Endothelial cell of umbilical vein (primary cell): Measurements from ENCODE around the gene CNTNAP4. TPM values are rescaled to one million over a fixed set of nuclear protein-coding genes. Genes with fewer than 3 reads are reported as not detected.

Experiments used
- BruUV-seq: library from RNA; stranded (reverse); fragments of 400-500 nt; replicated peaks from 2 replicates; lab custom pipeline; 2021; lab: Mats Ljungman, UMichigan
- CTCF ChIA-PET: fragments of 300-600, 350-600 bp; sonication (Branson Sonifier 250); formaldehyde crosslinking; loops from one replicate; lab custom pipeline; 2021; ENCODE audit warnings: antibody characterized with exemption, inconsistent platforms; lab: Charles Lee
- POLR2A ChIA-PET: fragments of 300-600, 350-600 bp; sonication (Branson Sonifier 250); formaldehyde crosslinking; loops from one replicate; lab custom pipeline; 2021; ENCODE audit warnings: antibody characterized with exemption, inconsistent platforms; lab: Charles Lee
- DNase-seq: peaks from one replicate; pipeline ENCODE4 v3.0.0-alpha.2; 2011; ENCODE audit warnings: low read depth, low spot score
- FAIRE-seq: peaks from 2 replicates; lab custom pipeline; 2011; peaks lifted over from hg19 to GRCh38; lab: Jason Lieb, UNC
- H2AFZ ChIP-seq: 2 replicates; pipeline ENCODE4 v1.6.0; 2012; ENCODE audit warnings: low read depth, low read length, control low read depth, inconsistent platforms
- H3K27ac ChIP-seq: 2 replicates; pipeline ENCODE4 v1.5.1; 2011; ENCODE audit warnings: low read depth, mild to moderate bottlenecking, control low read depth, low read length, moderate library complexity; ENCODE audit not compliant: insufficient read depth
- H3K27me3 ChIP-seq, 2 experiments: 2 replicates each; pipeline versions ENCODE4 v1.6.0 to v1.6.1; 2011; ENCODE audit warnings: low read length in 2 of 2, mixed read lengths in 1 of 2; ENCODE audit not compliant: control insufficient read depth in 2 of 2, insufficient read depth in 2 of 2
- H3K36me3 ChIP-seq, 2 experiments: 2 replicates in 1 of 2; 3 replicates in 1 of 2; pipeline ENCODE4 v1.5.1; 2011; ENCODE audit warnings: low read length in 2 of 2, mild to moderate bottlenecking in 1 of 2, moderate library complexity in 1 of 2; ENCODE audit not compliant: control insufficient read depth in 2 of 2, insufficient read depth in 2 of 2; ENCODE audit errors: extremely low read depth in 1 of 2
- H3K4me1 ChIP-seq: 3 replicates; pipeline ENCODE4 v1.5.1; 2011; ENCODE audit warnings: mild to moderate bottlenecking, low read length; ENCODE audit not compliant: control insufficient read depth, insufficient read depth; ENCODE audit errors: extremely low read depth
- H3K4me2 ChIP-seq: 2 replicates; pipeline ENCODE4 v1.6.1; 2011; ENCODE audit warnings: low read length, control low read depth, mixed read lengths; ENCODE audit not compliant: insufficient read depth
- H3K4me3 ChIP-seq, 3 experiments: fragments of 200-600 bp in 1 of 3; sonication (generic), shearing (Covaris generic) in 1 of 3; replicated peaks in 1 of 3; 2 replicates each; pipeline ENCODE4 v1.5.1; 2011 to 2016; ENCODE audit warnings: control low read depth in 3 of 3, low read length in 3 of 3, mild to moderate bottlenecking in 2 of 3, inconsistent platforms in 1 of 3, low read depth in 1 of 3, moderate library complexity in 1 of 3; ENCODE audit not compliant: insufficient read depth in 1 of 3
- H3K79me2 ChIP-seq: 2 replicates; pipeline ENCODE4 v1.6.0; 2012; ENCODE audit warnings: low read length, inconsistent platforms; ENCODE audit not compliant: control insufficient read depth, insufficient read depth
- H3K9ac ChIP-seq: replicated peaks from 2 replicates; pipeline ENCODE3; 2011; ENCODE audit warnings: low read length, control low read depth; ENCODE audit not compliant: insufficient read depth; ENCODE audit errors: extremely low read depth
- H3K9me1 ChIP-seq: replicated peaks from 3 replicates; pipeline ENCODE4 v1.6.0; 2011; ENCODE audit warnings: mild to moderate bottlenecking, low read length; ENCODE audit not compliant: control insufficient read depth, insufficient read depth; ENCODE audit errors: extremely low read depth
- H3K9me3 ChIP-seq: replicated peaks from 2 replicates; pipeline ENCODE4 v1.5.1; 2012; ENCODE audit warnings: low read length, inconsistent platforms; ENCODE audit not compliant: control insufficient read depth, insufficient read depth
- H4K20me1 ChIP-seq: replicated peaks from 2 replicates; pipeline ENCODE3; 2011; ENCODE audit warnings: mild to moderate bottlenecking, low read length; ENCODE audit not compliant: control insufficient read depth, insufficient read depth; ENCODE audit errors: extremely low read depth
- CTCF ChIP-seq, 2 donors: IDR thresholded peaks; 1 replicate in 1 of 2; 2 replicates in 1 of 2; pipeline ENCODE4 v1.5.1; 2011; ENCODE audit warnings: low read length in 2 of 2, mild to moderate bottlenecking in 2 of 2, moderate library complexity in 2 of 2, control low read depth in 1 of 2, inconsistent platforms in 1 of 2, low read depth in 1 of 2; ENCODE audit not compliant: insufficient read depth in 1 of 2; ENCODE audit errors: extremely low read depth in 1 of 2
- EZH2 ChIP-seq: IDR thresholded peaks from 2 replicates; pipeline ENCODE4 v1.6.1; 2012; ENCODE audit warnings: borderline replicate concordance, low read depth, mild to moderate bottlenecking, moderate library complexity, low read length, inconsistent platforms; ENCODE audit not compliant: severe bottlenecking
- FOS ChIP-seq: IDR thresholded peaks from 2 replicates; pipeline ENCODE4 v1.6.1; 2011; ENCODE audit warnings: mild to moderate bottlenecking, low read length, moderate library complexity, borderline replicate concordance; ENCODE audit not compliant: insufficient read depth
- GATA2 ChIP-seq: IDR thresholded peaks from 2 replicates; pipeline ENCODE4 v1.7.0; 2011; ENCODE audit warnings: low read depth, mild to moderate bottlenecking, moderate library complexity, mixed read lengths, low read length; ENCODE audit not compliant: insufficient read length, insufficient read depth
- JUN ChIP-seq: IDR thresholded peaks from 2 replicates; pipeline ENCODE4 v1.6.1; 2011; ENCODE audit warnings: borderline replicate concordance, low read depth; ENCODE audit not compliant: insufficient read length, insufficient read depth
- MAX ChIP-seq: IDR thresholded peaks from 2 replicates; pipeline ENCODE4 v1.6.1; 2011; ENCODE audit not compliant: insufficient read depth, insufficient read length
- MYC ChIP-seq: IDR thresholded peaks from one replicate; pipeline ENCODE4 v1.6.1; 2011; ENCODE audit warnings: mild to moderate bottlenecking, low read depth, low read length
- POLR2A ChIP-seq: IDR thresholded peaks from 2 replicates; pipeline ENCODE4 v1.6.1; 2012; ENCODE audit warnings: low read depth, mild to moderate bottlenecking, control low read depth, low read length
- POLR2AphosphoS5 ChIP-seq: IDR thresholded peaks from 2 replicates; pipeline ENCODE4 v1.6.1; 2012; ENCODE audit warnings: low read depth, mild to moderate bottlenecking, control low read depth, low read length, moderate library complexity; ENCODE audit not compliant: insufficient read depth
- dilution Hi-C: fragments of 300-500 bp; cut with MboI; formaldehyde crosslinking; loops from one replicate; pipeline ENCODE4 v1.15.0; 2019; ENCODE audit warnings: low sequenced_read_pairs; ENCODE audit not compliant: extremely low pct_ligation_motif_present
- intact Hi-C: fragments of 100-400 bp; cut with micrococcal nuclease; formaldehyde crosslinking; loops from one replicate; pipeline ENCODE4 v1.10.0; 2022
- polyA plus RNA-seq, 4 experiments: library from polyadenylated mRNA; depleted of rRNA in 3 of 4; stranded (reverse) in 3 of 4; unstranded in 1 of 4; fragments of >200 nt; gene quantifications; 2 replicates each; pipeline versions ENCODE4 v1.2.1 to v1.2.3, GENCODE V29; 2011 to 2012; ENCODE audit warnings: missing spikeins in 1 of 4
- total RNA-seq: library from RNA; stranded (reverse); gene quantifications from 2 replicates; pipeline ENCODE4 v1.2.3, GENCODE V29; 2021

CNTNAP4 gene
- total and polyA plus RNA-seq, 2 donors (not counting 3 experiments of a cell fraction or from before 2014, with no cell fraction given) = not detected

GRCh38 chr16:76228546-76229146 is 48.6 kb upstream of the CNTNAP4 start:
- dilution Hi-C loops (no loop called here), intact Hi-C loops (no loop called here)
- Histone ChIP-seq H3K4me3 (no peak overlapping the region), H3K4me2 (no peak overlapping the region), H3K9me1 (no peaks in the 10 kb centered on the region), H2AFZ (no peak overlapping the region), H3K27me3 (no peaks in the 10 kb centered on the region), H3K36me3 (no peaks in the 10 kb centered on the region), H3K79me2 (no peaks in the 10 kb centered on the region), H3K27ac (no peak overlapping the region), H3K4me1 (no peaks in the 10 kb centered on the region), H3K9me3 (no peaks in the 10 kb centered on the region), H3K9ac (no peak overlapping the region), H4K20me1 (no peaks in the 10 kb centered on the region)
- ChIA-PET POLR2A (no interaction called here), CTCF (no interaction called here)
- TF ChIP-seq CTCF (IDR thresholded peaks at IDR 0.05; ENCODE audit: extremely low read depth in 1 of 2, insufficient read depth in 1 of 2, low read depth in 1 of 2, low read length in 2 of 2) (no peak), POLR2A (no peak), MAX (no peak), EZH2 (no peak), JUN (no peak), MYC (no peak), POLR2AphosphoS5 (no peak), GATA2 (no peak), FOS (no peak)
- FAIRE-seq (no peak), DNase-seq (no peak)
- BruUV-seq = no TSS peak
